Stomach (tissue), 4 donors: ENCODE results near the gene LTV1.

Experiments
- EP300 ChIP-seq: sonication (generic); formaldehyde crosslinking; IDR thresholded peaks from one replicate; pipeline ENCODE4 v1.6.1; 2017; ENCODE audit warnings: antibody characterized with exemption
- POLR2A ChIP-seq, 4 donors: fragments of 450-650 bp; IDR thresholded peaks; one replicate each; pipeline ENCODE4 v1.6.1; 2016; ENCODE audit warnings: antibody characterized with exemption in 4 of 4, control low read depth in 2 of 4, mild to moderate bottlenecking in 1 of 4, moderate library complexity in 1 of 4
- POLR2AphosphoS5 ChIP-seq, 3 donors: sonication (generic); formaldehyde crosslinking; IDR thresholded peaks; one replicate each; pipeline ENCODE4 v1.6.1; 2016; ENCODE audit warnings: antibody characterized with exemption in 3 of 3

DNA sequence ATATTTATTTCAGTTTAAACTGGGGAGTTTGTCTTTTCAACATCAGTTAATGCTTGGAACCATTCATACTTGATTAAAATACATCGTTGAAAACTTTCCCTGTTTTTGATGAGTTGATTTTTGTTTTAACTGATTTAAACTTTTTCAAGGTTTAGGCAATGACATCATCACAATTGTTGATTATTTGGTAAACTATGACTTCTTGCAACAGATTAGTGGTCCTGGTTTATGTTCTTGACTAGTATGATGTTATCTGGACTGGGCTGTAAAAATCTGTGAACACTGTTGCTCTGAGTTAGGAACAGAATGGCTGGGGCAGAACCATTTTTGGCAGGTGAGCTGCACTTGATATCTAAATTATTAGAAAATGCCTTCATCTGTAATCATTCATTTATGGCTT is 21.1 kb downstream of the LTV1 start, which contains the start of gene ZC2HC1B:
- no peak for TF ChIP-seq POLR2A (IDR thresholded peaks at IDR 0.05)
- no peak for TF ChIP-seq EP300
- no peak for TF ChIP-seq POLR2AphosphoS5 (IDR thresholded peaks at IDR 0.05)
